ENCODE data around the gene TLL2.

GRCh38 chr10:96360331-96360730 is 153.4 kb downstream of the TLL2 start:
- TF ChIP-seq REST (IDR thresholded peaks at IDR 0.05; ENCODE audit: unreplicated experiment) (no peak), CTCF (conservative IDR thresholded peaks at IDR 0.05; ENCODE audit: low read depth in 2 of 2) (no peak), POLR2AphosphoS5 (IDR thresholded peaks at IDR 0.05; ENCODE audit: low read depth) (no peak), JUNB (IDR thresholded peaks at IDR 0.05; ENCODE audit: unreplicated experiment) (no peak), EZH2 (IDR thresholded peaks at IDR 0.05; ENCODE audit: low read depth, unreplicated experiment) (no peak), STAT1 (IDR thresholded peaks at IDR 0.05; ENCODE audit: unreplicated experiment) (no peak), CREB1 (CRISPR knock-in tag; IDR thresholded peaks at IDR 0.05; ENCODE audit: low read depth) (no peak), EZH2phosphoT487 (IDR thresholded peaks at IDR 0.05; ENCODE audit: unreplicated experiment) (no peak), ETS1 (IDR thresholded peaks at IDR 0.05) (no peak), NANOG (IDR thresholded peaks at IDR 0.05; ENCODE audit: borderline replicate concordance) (no peak), ZNF462 (CRISPR knock-in tag; IDR thresholded peaks at IDR 0.05) (no peak), ZNF114 (CRISPR knock-in tag; IDR thresholded peaks at IDR 0.05) (no peak)
